Suppressor macrophage (primary cell): ENCODE data around the gene SEMA3B.
A peak's percentile ranks its signal among the peaks of the same experiment; 100 is the strongest.

ENCODE experiments used
- DNase-seq, 4 experiments: peaks; one replicate each; pipeline ENCODE4 v3.0.0-alpha.2; 2020 to 2022

SEMA3B gene

GRCh38 chr3:50237754-50238548 lies 31.0 kb upstream of the SEMA3B start:
- DNase-seq, result peak; percentile 94 to 96 (median 96)

- DNase-seq, result peak; percentile 60 to 85 (median 75)
Observed at GRCh38 chr3:50238549-50239026, 30.4 kb upstream of the SEMA3B start.

DNA sequence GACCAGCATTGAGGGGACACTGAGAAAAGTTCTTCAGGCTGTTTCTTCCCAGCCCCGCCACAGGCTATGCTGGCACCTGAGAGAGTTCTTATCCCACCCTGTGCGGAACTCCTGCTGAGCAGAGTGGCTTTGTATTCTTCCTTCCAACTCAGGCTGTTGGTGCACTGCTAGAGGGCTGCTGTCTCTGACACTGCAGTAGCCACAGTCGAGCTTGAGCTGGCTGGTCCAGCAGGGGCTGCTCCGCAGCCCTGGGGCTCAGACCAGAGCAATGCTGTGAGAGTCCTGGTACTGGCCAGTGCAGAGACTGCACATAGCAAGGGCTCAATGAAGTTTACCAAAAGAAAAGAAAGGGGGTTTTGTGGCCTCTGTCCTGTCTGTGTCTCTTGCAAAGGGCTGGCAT lies 29.3 kb upstream of the SEMA3B start:
- DNase-seq, result no peak

DNA sequence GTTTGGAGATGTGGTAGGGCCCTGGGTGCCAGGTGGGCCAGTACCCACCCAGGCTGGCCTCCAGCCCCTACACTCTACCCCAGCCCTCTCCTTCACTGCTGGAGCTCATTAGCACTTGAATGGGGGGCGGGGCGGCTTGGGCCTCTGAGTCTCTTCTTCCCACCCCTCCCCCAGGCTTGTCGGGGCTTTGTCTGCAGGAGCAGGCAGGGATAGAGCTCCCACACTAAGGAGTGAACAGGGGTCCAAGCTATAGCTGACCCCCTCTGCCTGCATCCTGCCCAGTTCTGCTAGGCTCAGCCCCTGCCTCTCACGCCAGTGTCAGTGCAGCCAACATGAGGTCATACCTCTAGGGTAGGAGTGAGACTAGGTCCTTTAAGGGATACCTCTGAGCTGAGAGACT lies 27.8 kb upstream of the SEMA3B start:
- no peak for DNase-seq

DNA sequence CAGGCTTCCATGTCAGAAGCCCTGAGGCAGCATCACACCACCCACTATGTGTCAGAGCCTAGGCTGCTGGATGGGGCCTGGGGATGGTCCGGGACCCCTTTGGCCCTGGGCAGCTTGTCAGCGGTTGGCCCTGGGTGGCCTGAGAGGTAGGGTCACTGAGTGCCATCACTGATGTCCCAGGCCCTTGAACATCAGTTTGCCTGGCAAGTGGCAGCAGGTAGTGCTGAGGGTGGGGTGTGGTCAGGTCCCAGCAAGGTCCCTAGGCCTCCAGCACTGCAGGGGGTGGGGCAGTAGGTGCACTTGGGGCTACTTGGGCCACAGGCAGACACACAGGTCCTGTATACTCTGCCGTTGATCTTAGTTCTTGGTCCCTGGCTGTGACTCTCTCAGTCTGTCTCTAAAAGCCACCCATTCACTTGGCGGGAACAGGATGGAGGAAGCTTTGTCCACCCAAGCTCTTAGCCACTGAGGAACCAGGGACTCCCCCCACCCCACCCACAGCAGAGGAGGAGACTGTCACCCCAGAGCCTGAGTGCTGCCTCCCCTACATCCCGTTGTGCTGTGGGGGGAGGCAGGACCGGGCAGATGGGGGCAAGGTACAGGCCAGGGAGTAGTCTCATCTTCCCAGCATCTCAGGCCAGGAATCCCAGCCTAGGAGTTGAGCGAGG lies 27.1 kb upstream of the SEMA3B start:
- DNase-seq, result peak in 2 of 4 experiments; percentile 42 to 49

DNA sequence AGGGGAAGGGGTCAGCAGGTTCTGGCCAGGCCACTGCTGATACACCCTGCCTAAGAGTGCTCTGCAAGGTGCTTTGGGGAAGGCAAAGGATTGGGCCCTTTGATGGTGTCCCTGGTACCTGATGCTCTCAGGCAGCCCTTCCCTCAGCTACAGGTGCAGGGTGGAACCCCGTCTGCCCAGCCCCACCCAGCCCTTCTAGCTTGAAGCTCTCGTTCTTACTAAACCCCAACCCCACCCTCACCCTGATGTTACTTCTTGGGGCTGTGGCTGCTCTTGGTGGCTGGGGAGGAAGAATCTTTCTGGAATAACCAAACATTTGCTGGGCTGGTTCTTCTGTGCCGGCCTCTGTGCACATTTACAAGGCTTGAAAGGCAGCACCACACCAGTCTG lies 26.6 kb upstream of the SEMA3B start:
- DNase-seq, result no peak

DNA sequence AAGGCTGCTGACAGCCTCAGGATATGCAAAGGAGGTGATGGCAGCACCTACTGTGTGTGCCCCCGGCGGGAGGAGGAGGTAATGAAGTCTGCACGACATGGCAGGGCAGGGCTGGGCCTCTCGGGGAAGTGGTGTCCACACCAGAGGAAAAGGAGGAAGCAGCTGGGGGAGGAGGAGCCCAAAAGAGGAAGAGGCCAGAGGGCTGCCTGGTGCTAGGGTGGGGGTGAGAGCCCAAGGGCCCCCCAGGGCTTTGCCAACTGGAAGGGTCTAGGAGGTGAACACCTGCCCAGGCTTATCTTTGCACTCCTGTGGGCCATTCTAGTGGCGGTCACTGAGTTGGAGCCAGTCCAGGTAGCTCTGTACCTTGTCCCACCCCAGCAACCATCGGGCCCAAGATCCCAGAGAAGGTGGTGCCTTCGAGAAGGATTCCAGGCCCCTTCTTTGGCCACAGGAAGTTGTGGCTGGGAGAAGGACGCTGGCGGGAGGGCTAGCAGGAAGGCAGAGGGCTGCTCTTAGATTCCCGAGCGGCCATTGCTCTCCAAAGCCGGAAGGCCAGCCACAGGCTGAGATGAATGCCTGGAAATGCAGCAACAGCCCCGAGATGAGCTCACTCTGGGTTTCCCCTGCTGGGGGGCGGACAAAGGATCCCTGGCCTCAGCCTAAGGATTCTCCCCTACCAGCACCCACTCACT lies 25.9 kb upstream of the SEMA3B start:
- peak; percentile 89 to 96 (median 95) for DNase-seq

GRCh38 chr3:50243543-50243895 lies 25.4 kb upstream of the SEMA3B start:
- DNase-seq, result no peak

GRCh38 chr3:50244813-50245212 lies 24.1 kb upstream of the SEMA3B start:
- DNase-seq, result peak in 3 of 4 experiments; percentile 40 to 51 (median 49)

DNA sequence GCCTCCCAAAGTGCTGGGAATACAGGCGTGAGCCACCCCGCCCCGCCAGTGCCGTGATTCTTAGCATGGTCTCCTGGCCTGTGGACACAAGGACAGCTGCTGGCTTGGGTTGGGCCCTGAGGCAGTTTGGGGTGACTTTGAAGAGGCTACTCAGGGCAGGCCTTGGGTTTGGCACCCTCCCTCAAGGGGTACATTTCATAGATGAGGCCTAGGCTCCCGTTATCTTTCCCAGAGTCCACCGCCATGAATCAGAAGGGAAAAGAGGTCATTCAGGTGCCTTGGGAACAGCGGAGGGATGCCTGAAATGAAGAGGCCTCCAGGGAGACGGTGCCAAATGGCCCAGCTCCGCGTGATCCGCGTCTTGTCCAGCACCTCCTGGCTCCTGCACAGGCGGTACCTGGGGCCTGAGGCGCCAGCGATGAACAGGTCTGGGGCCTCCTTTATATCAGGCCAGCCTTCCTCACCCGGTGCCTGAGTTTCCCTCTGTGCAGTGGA lies 23.6 kb upstream of the SEMA3B start:
- no peak for DNase-seq

- DNase-seq, result peak; percentile 93 to 97 (median 96)
Observed at GRCh38 chr3:50245831-50246516, 23.0 kb upstream of the SEMA3B start.

DNA sequence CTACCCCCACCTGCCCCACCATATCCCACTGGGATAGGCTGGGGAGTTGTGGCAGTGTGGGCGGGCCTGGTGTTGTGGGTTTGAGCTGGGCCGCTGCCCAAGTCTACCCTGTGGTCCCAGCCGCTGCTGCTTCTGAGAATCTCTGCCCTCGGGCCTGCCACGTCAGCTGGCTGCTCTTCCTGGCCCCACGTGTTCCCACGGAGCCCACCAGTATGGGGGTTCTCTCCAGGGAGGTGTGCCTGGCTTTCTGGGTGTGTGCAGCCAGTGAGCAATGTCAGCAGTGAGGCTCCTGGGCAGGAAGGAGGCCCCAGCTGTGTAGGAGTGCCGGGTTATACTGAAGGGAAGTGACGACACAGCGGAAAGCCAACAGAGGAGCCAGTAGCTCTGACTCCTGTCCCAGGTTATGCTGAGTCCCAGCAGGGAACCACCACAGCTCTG lies 22.4 kb upstream of the SEMA3B start:
- peak; percentile 80 to 91 (median 86) for DNase-seq

DNA sequence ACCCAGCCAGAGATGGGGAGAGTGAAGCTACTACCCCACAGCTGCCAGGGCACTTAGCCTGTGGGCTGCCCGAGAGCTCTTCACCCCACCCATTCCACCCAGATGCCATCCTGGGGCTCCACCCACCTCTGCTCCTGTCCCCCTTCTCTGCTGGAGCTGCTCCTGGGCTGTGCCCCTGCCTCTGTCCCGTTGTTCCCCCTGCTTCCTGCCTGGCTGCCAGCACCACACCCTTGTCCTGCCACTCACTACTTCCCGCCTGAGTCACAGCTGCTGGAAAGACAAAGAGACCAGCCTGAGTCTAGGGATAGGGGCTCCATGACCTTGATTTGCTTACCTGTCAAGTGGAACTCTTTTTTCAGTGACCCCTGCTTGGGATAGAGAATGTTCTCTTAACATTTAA lies 20.6 kb upstream of the SEMA3B start:
- DNase-seq, result no peak

DNA sequence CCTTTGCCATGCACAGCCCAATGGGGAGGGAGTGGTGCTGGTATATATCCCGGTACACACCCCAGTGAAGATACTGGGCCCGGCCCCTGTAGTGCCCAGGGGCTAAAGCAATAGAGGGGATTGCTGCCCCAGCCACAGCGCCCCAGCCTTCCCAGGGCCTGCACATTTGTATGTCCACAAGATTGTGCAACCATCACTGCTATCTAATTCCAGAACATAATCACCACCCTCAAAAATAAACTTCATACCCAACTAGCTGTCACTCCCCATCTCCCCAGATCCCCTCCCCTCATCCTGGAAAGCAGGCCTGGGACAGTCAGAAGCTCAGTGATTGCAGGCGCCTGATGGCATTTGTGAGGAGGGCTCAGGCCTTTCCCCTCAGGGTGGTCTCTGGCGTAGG lies 19.5 kb upstream of the SEMA3B start:
- DNase-seq, result no peak

- no peak for DNase-seq
Observed at GRCh38 chr3:50250514-50250913, 18.4 kb upstream of the SEMA3B start.

DNA sequence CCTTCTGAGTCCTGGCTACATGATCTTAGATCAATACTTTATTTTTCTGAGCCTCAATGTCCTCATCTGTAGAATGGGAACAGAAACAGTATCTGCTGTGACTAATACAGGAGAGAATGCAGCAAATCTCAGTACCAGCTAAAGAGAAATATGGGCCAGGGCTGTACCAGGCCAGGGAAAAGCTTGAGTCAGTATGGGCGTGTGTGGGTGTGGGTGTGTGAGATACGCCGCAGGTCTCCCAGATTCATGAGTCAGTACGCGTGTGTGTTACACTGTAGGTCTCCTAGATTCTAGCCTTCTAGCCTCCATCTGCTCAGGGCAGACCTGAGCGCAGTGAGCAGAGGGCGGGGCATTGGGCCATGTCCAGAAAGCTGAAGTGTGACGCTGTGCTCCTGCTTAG lies 17.7 kb upstream of the SEMA3B start:
- peak in 3 of 4 experiments; percentile 56 to 66 (median 58) for DNase-seq

- DNase-seq, result peak; percentile 91 to 95 (median 93)
Observed at GRCh38 chr3:50254577-50255250, 14.2 kb upstream of the SEMA3B start.

DNA sequence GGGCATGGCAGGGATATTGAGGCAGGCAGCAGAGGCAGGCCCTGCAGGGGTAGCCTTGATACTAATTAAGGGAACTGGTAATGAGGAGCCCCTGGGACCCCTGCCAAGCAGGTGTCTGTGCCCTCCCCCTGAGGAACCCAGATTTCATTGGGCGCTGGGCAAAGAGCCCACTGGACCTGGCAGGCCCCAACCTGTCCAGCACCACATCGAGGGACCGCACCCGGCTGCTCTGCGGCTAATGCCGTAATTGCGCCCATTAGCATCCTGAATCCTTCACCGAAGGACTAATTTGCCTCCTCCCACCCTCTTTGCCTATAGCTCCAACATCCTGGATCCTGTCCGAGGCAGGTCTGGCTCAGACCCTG lies 13.7 kb upstream of the SEMA3B start:
- DNase-seq, result no peak

GRCh38 chr3:50256978-50257890 lies 11.7 kb upstream of the SEMA3B start:
- peak; percentile 33 to 66 (median 48) for DNase-seq

GRCh38 chr3:50258029-50258680 lies 10.8 kb upstream of the SEMA3B start:
- no peak for DNase-seq
